A673 (cell line): ENCODE measurements around the gene SLC4A8. TPM values are rescaled to one million over a fixed set of nuclear protein-coding genes. Genes with fewer than 3 reads are reported as not detected.

Experiments used
- BruUV-seq: library from RNA; stranded (reverse); fragments of 400-500 nt; replicated peaks from 2 replicates; lab custom pipeline; 2021; lab: Mats Ljungman, UMichigan
- CTCF ChIA-PET: fragments of 300-600 bp; sonication (Branson Sonifier 250); formaldehyde crosslinking; loops from one replicate; lab custom pipeline; 2022; ENCODE audit warnings: antibody characterized with exemption; lab: Charles Lee
- POLR2A ChIA-PET: fragments of 300-600 bp; sonication (Branson Sonifier 250); formaldehyde crosslinking; loops from one replicate; lab custom pipeline; 2022; ENCODE audit warnings: antibody characterized with exemption; ENCODE audit not compliant: low non-redundant PET; lab: Charles Lee
- DNase-seq: peaks from one replicate; pipeline ENCODE4 v3.0.0-alpha.2; 2015; ENCODE audit warnings: low spot score
- H3K27ac ChIP-seq: fragments of 200-600 bp; sonication (generic); 2 replicates; pipeline ENCODE4 v1.5.1; 2016; ENCODE audit warnings: mixed run types, low read depth, mild to moderate bottlenecking, mixed read lengths, antibody characterized with exemption, low read length; ENCODE audit not compliant: poor library complexity, severe bottlenecking
- H3K27me3 ChIP-seq: fragments of 200-600 bp; sonication (generic); replicated peaks from 2 replicates; pipeline ENCODE4 v1.6.1; 2017; ENCODE audit warnings: mixed run types, low read depth, mild to moderate bottlenecking, mixed read lengths, antibody characterized with exemption, low read length; ENCODE audit not compliant: insufficient read depth, poor library complexity
- H3K36me3 ChIP-seq: fragments of 200-600 bp; sonication (generic); 2 replicates; pipeline ENCODE4 v1.6.1; 2016; ENCODE audit warnings: mixed run types, mild to moderate bottlenecking, mixed read lengths, antibody characterized with exemption, low read length; ENCODE audit not compliant: insufficient read depth, poor library complexity, severe bottlenecking
- H3K4me1 ChIP-seq: fragments of 200-600 bp; sonication (generic); 2 replicates; pipeline ENCODE4 v1.6.1; 2017; ENCODE audit warnings: mixed run types, mild to moderate bottlenecking, mixed read lengths, antibody characterized with exemption, low read length; ENCODE audit not compliant: insufficient read depth, poor library complexity, severe bottlenecking
- H3K4me3 ChIP-seq: fragments of 200-600 bp; sonication (generic); 2 replicates; pipeline ENCODE4 v1.5.1; 2016; ENCODE audit warnings: low read depth, mixed run types, mild to moderate bottlenecking, mixed read lengths, low read length; ENCODE audit not compliant: poor library complexity, severe bottlenecking
- H3K9me3 ChIP-seq: fragments of 200-600 bp; sonication (generic); 2 replicates; pipeline ENCODE4 v1.6.1; 2016; ENCODE audit warnings: mixed run types, low read depth, mild to moderate bottlenecking, mixed read lengths, antibody characterized with exemption, low read length; ENCODE audit not compliant: poor library complexity, severe bottlenecking
- CTCF ChIP-seq: fragments of 300-800, 200-600 bp; sonication (generic); conservative IDR thresholded peaks from 2 replicates; pipeline ENCODE4 v1.5.1; 2017; ENCODE audit warnings: low read depth, mild to moderate bottlenecking, antibody characterized with exemption, low read length, moderate library complexity, mixed read lengths
- EZH2 ChIP-seq: fragments of 200-600 bp; sonication (generic); IDR thresholded peaks from 2 replicates; pipeline ENCODE4 v1.6.1; 2017; ENCODE audit warnings: borderline replicate concordance, low read depth, mild to moderate bottlenecking, mixed read lengths, antibody characterized with exemption, low read length; ENCODE audit not compliant: poor library complexity, severe bottlenecking
- intact Hi-C: fragments of 100-400 bp; cut with micrococcal nuclease; formaldehyde crosslinking; loops from one replicate; pipeline ENCODE4 v1.10.0; 2022; ENCODE audit not compliant: unreplicated experiment
- total RNA-seq: library from RNA; stranded (reverse); gene quantifications from 2 replicates; pipeline ENCODE4 v1.2.3, GENCODE V29; 2021

Gene SLC4A8
- total RNA-seq, 1 experiment from 2014 or later: 0.73 TPM

- Histone ChIP-seq H3K36me3 (no peaks in the 10 kb centered on the region), H3K27ac (no peak overlapping the region), H3K27me3 (no peaks in the 10 kb centered on the region), H3K9me3 (no peaks in the 10 kb centered on the region), H3K4me1 (peaks cover 8% of the 10 kb centered on the region), H3K4me3 (no peak overlapping the region)
- TF ChIP-seq CTCF (no peak), EZH2 (no peak)
- intact Hi-C loops: no loop called here
- ChIA-PET POLR2A (no interaction called here), CTCF (no interaction called here)
- DNase-seq: no peak
- BruUV-seq: no TSS peak
Observed at GRCh38 chr12:51415931-51416330, 8.7 kb upstream of the SLC4A8 start.

GRCh38 chr12:51417826-51418225, 6.8 kb upstream of the SLC4A8 start:
- ChIA-PET POLR2A (no interaction called here), CTCF (no interaction called here)
- no peaks in the 10 kb centered on the region for H3K36me3 ChIP-seq
- peaks cover 8% of the 10 kb centered on the region for H3K4me1 ChIP-seq
- no peak overlapping the region for H3K27ac ChIP-seq
- TF ChIP-seq CTCF: no peak
- no peaks in the 10 kb centered on the region for H3K27me3 ChIP-seq
- H3K9me3 ChIP-seq: no peaks in the 10 kb centered on the region
- DNase-seq: no peak
- BruUV-seq: no TSS peak
- no peak overlapping the region for H3K4me3 ChIP-seq
- intact Hi-C loops: no loop called here

GRCh38 chr12:51419425-51420193, 5.0 kb upstream of the SLC4A8 start:
- Histone ChIP-seq H3K27me3 (peaks cover under 1% of the 10 kb centered on the region), H3K36me3 (no peaks in the 10 kb centered on the region), H3K4me3 (no peak overlapping the region), H3K9me3 (no peaks in the 10 kb centered on the region), H3K4me1 (peaks cover 8% of the 10 kb centered on the region), H3K27ac (no peak overlapping the region)
- TF ChIP-seq CTCF (no peak), EZH2 (no peak)
- POLR2A ChIA-PET: no interaction called here
- peak; percentile 30 for DNase-seq
- CTCF ChIA-PET: interaction anchor here (0.6 kb wide), 3 partner anchors 99 to 703 kb away, joined by 3 to 9 read pairs (median 4); no protein-coding TSS in a partner anchor
- no TSS peak for BruUV-seq
- intact Hi-C loops: loop anchor here (2.0 kb wide), 1 partner anchor 455 kb away; no protein-coding TSS in a partner anchor
